K562 (cell line): ENCODE results near the gene MYO1A. TPM values are rescaled to one million over a fixed set of nuclear protein-coding genes. Genes with fewer than 3 reads are reported as not detected.

Experiments used
- CEBPB ChIP-seq: fragments of 450-650 bp; IDR thresholded peaks from 2 replicates; pipeline ENCODE4 v1.6.1; 2016; ENCODE audit warnings: missing genetic modification characterization, missing compliant biosample characterization
- CTCF ChIP-seq, 3 experiments: IDR thresholded peaks in 2 of 3; conservative IDR thresholded peaks in 1 of 3; 2 replicates each; pipeline ENCODE4 v1.5.1; 2011 to 2012; ENCODE audit warnings: low read length in 3 of 3, mild to moderate bottlenecking in 3 of 3, control low read depth in 2 of 3, improper control_type of control experiment in 1 of 3, inconsistent platforms in 1 of 3, low read depth in 1 of 3, mixed read lengths in 1 of 3, moderate library complexity in 1 of 3; ENCODE audit not compliant: insufficient read depth in 2 of 3
- FOXM1 ChIP-seq, 2 experiments: fragments of 450-650 bp in 1 of 2; sonication (generic) in 1 of 2; formaldehyde crosslinking in 1 of 2; IDR thresholded peaks; 2 replicates each; pipeline versions ENCODE4 v1.6.1 to v1.9.0; 2017 to 2022; ENCODE audit warnings: low read depth in 2 of 2, mild to moderate bottlenecking in 2 of 2, missing genetic modification reagents in 1 of 2, moderate library complexity in 1 of 2
- GATAD2A ChIP-seq: fragments of 450-650 bp; IDR thresholded peaks from 2 replicates; pipeline ENCODE4 v1.6.1; 2017
- MNT ChIP-seq, 2 experiments: fragments of 450-650 bp; conservative IDR thresholded peaks; 2 replicates each; pipeline ENCODE4 v1.6.1; 2017; ENCODE audit warnings: mild to moderate bottlenecking in 2 of 2, moderate library complexity in 2 of 2
- MYC ChIP-seq, 2 experiments: fragments of 250-450 bp in 1 of 2; sonication (Bioruptor Pico) in 1 of 2; IDR thresholded peaks; 2 replicates each; pipeline versions ENCODE4 v1.5.1 to v1.6.1; 2012 to 2021; ENCODE audit warnings: low read depth in 2 of 2, borderline replicate concordance in 1 of 2, improper control_type of control experiment in 1 of 2, low read length in 1 of 2, mild to moderate bottlenecking in 1 of 2, moderate library complexity in 1 of 2
- SMARCA4 ChIP-seq: fragments of 450-650 bp; IDR thresholded peaks from 2 replicates; pipeline ENCODE4 v1.6.1; 2016
- SNIP1 ChIP-seq: fragments of 450-650 bp; IDR thresholded peaks from 2 replicates; pipeline ENCODE4 v1.7.1; 2017; ENCODE audit warnings: low read depth, mild to moderate bottlenecking
- SP2 ChIP-seq: IDR thresholded peaks from 2 replicates; pipeline ENCODE4 v1.6.1; 2011; ENCODE audit warnings: mild to moderate bottlenecking, low read depth, low read length, moderate library complexity; ENCODE audit not compliant: poor library complexity, severe bottlenecking; ENCODE audit errors: extremely low read depth
- SREBF2 ChIP-seq: sonication (generic); formaldehyde crosslinking; IDR thresholded peaks from 2 replicates; pipeline ENCODE4 v1.4.0; 2020; ENCODE audit warnings: mild to moderate bottlenecking, missing genetic modification reagents
- TOE1 ChIP-seq, 2 experiments: fragments of 450-650 bp in 1 of 2; sonication (generic) in 1 of 2; formaldehyde crosslinking in 1 of 2; IDR thresholded peaks; 2 replicates each; pipeline versions ENCODE4 v1.7.1 to v1.8.0; 2016 to 2022; ENCODE audit warnings: borderline replicate concordance in 2 of 2, mild to moderate bottlenecking in 2 of 2, antibody characterized with exemption in 1 of 2, inconsistent platforms in 1 of 2, low read depth in 1 of 2, missing genetic modification reagents in 1 of 2, moderate library complexity in 1 of 2
- ZNF212 ChIP-seq: fragments of 450-650 bp; formaldehyde crosslinking; IDR thresholded peaks from 2 replicates; pipeline ENCODE4 v1.4.0; 2020; ENCODE audit warnings: mild to moderate bottlenecking
- ZNF253 ChIP-seq: fragments of 250-450 bp; sonication (Bioruptor Pico); conservative IDR thresholded peaks from 2 replicates; pipeline ENCODE4 v1.6.1; 2021; ENCODE audit warnings: mild to moderate bottlenecking
- ZNF778 ChIP-seq: fragments of 450-650 bp; formaldehyde crosslinking; IDR thresholded peaks from 2 replicates; pipeline ENCODE4 v1.4.0; 2020; ENCODE audit warnings: mild to moderate bottlenecking, moderate library complexity
- polyA plus RNA-seq, 8 experiments: library from polyadenylated mRNA; depleted of rRNA in 4 of 8; stranded (reverse) in 5 of 8; unstranded in 3 of 8; fragments of >200 nt; fragmentation: Nextera tagmentation in 2 of 8; fragmentation: Illumina TruSeq in 1 of 8; extraction: Ambion mirVana in 2 of 8; extraction: Trizol in 1 of 8; gene quantifications; 2 replicates each; pipeline versions ENCODE4 v1.2.1 to v1.2.3, GENCODE V29; 2011 to 2014; ENCODE audit warnings: inconsistent platforms in 1 of 8, missing spikeins in 1 of 8
- total RNA-seq, 7 experiments: library from RNA; depleted of rRNA in 6 of 7; stranded (reverse); fragments of >200 nt in 6 of 7; fragmentation: Illumina TruSeq in 2 of 7; extraction: Trizol in 2 of 7; gene quantifications; 2 replicates each; pipeline versions ENCODE4 v1.2.1 to v1.2.3, GENCODE V29; 2011 to 2021; ENCODE audit warnings: low replicate concordance in 1 of 7
- TF ChIP-seq, protein P1 (sequence below): fragments of 200-800 bp; sonication (Bioruptor generic); IDR thresholded peaks from 2 replicates; pipeline ENCODE4 v1.6.1; 2017; ENCODE audit warnings: missing genetic modification characterization, missing compliant biosample characterization
- TF ChIP-seq, protein P2 (sequence below), 2 experiments: IDR thresholded peaks; 2 replicates each; pipeline ENCODE4 v1.6.1; 2011; ENCODE audit warnings: borderline replicate concordance in 1 of 2, control low read depth in 1 of 2, low read depth in 1 of 2, low read length in 1 of 2, mild to moderate bottlenecking in 1 of 2, mixed read lengths in 1 of 2, moderate library complexity in 1 of 2; ENCODE audit not compliant: insufficient read depth in 1 of 2, insufficient read length in 1 of 2, poor library complexity in 1 of 2, severe bottlenecking in 1 of 2; ENCODE audit errors: extremely low read depth in 1 of 2
- TF ChIP-seq, protein P3 (sequence below): IDR thresholded peaks from 2 replicates; pipeline ENCODE4 v1.6.1; 2011; ENCODE audit warnings: borderline replicate concordance, low read depth, mild to moderate bottlenecking, moderate library complexity, low read length; ENCODE audit not compliant: insufficient read depth, poor library complexity, severe bottlenecking

The MYO1A gene
- total and polyA plus RNA-seq, 9 of the 15 experiments (the other 6 are each of a cell fraction or from before 2014, with no cell fraction given), result 0.03 to 0.29 (median 0.14) TPM; not detected in 2

GRCh38 chr12:57086493-57087009 lies 36.6 kb upstream of the MYO1A start (continued):
- TF ChIP-seq TOE1 (IDR thresholded peaks at IDR 0.05; ENCODE audit: borderline replicate concordance) (no peak), TOE1 (CRISPR knock-in tag; IDR thresholded peaks at IDR 0.05; ENCODE audit: borderline replicate concordance, low read depth) (no peak), MYC (IDR thresholded peaks at IDR 0.05; ENCODE audit: low read depth, low read length) (no peak), MYC (CRISPR knock-in tag; IDR thresholded peaks at IDR 0.05; ENCODE audit: borderline replicate concordance, low read depth) (no peak), MNT (conservative IDR thresholded peaks at IDR 0.05) (0 out of 4 replicates have a peak, but pooled peaks of 1 of the 2 experiments have one; percentile 22), CTCF (IDR thresholded peaks at IDR 0.05 in 2 of 3, conservative IDR thresholded peaks at IDR 0.05 in 1 of 3; ENCODE audit: insufficient read depth in 2 of 3, low read depth in 1 of 3, low read length in 3 of 3) (peak; percentile 62), FOXM1 (IDR thresholded peaks at IDR 0.05; ENCODE audit: low read depth) (0 out of 2 replicates have a peak, but pooled peaks have one; percentile 12), FOXM1 (CRISPR knock-in tag; IDR thresholded peaks at IDR 0.05; ENCODE audit: low read depth) (no peak), ZNF212 (CRISPR knock-in tag) (no peak), GATAD2A (no peak), ZNF253 (no peak), SNIP1 (no peak), SP2 (no peak), CEBPB (no peak), SREBF2 (no peak), ZNF778 (CRISPR knock-in tag) (no peak), SMARCA4 (0 out of 2 replicates have a peak, but pooled peaks have one; percentile 37)
- TF ChIP-seq, protein P1, sequence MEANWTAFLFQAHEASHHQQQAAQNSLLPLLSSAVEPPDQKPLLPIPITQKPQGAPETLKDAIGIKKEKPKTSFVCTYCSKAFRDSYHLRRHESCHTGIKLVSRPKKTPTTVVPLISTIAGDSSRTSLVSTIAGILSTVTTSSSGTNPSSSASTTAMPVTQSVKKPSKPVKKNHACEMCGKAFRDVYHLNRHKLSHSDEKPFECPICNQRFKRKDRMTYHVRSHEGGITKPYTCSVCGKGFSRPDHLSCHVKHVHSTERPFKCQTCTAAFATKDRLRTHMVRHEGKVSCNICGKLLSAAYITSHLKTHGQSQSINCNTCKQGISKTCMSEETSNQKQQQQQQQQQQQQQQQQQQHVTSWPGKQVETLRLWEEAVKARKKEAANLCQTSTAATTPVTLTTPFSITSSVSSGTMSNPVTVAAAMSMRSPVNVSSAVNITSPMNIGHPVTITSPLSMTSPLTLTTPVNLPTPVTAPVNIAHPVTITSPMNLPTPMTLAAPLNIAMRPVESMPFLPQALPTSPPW (CRISPR knock-in tag), result no peak
- TF ChIP-seq, protein P2, sequence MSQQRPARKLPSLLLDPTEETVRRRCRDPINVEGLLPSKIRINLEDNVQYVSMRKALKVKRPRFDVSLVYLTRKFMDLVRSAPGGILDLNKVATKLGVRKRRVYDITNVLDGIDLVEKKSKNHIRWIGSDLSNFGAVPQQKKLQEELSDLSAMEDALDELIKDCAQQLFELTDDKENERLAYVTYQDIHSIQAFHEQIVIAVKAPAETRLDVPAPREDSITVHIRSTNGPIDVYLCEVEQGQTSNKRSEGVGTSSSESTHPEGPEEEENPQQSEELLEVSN (IDR thresholded peaks at IDR 0.05; ENCODE audit: borderline replicate concordance in 1 of 2, extremely low read depth in 1 of 2, insufficient read depth in 1 of 2, insufficient read length in 1 of 2, low read depth in 1 of 2, low read length in 1 of 2, poor library complexity in 1 of 2, severe bottlenecking in 1 of 2), result peak in 1 of 2 experiments; percentile 76
- TF ChIP-seq, protein P3, sequence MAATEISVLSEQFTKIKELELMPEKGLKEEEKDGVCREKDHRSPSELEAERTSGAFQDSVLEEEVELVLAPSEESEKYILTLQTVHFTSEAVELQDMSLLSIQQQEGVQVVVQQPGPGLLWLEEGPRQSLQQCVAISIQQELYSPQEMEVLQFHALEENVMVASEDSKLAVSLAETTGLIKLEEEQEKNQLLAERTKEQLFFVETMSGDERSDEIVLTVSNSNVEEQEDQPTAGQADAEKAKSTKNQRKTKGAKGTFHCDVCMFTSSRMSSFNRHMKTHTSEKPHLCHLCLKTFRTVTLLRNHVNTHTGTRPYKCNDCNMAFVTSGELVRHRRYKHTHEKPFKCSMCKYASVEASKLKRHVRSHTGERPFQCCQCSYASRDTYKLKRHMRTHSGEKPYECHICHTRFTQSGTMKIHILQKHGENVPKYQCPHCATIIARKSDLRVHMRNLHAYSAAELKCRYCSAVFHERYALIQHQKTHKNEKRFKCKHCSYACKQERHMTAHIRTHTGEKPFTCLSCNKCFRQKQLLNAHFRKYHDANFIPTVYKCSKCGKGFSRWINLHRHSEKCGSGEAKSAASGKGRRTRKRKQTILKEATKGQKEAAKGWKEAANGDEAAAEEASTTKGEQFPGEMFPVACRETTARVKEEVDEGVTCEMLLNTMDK, result peak; percentile 25
